Stimulated activated memory B cell treated with anti-CD40 and anti-IgM and Interleukin-4, amounts not matched to agents 10 μg/mL and 1 μg/mL and 100 μg/mL, for 72 hours (primary cell): ENCODE results near the gene TSPYL2.

Source experiments
- ATAC-seq: fragments of 150-1000 bp; cut with Tn5 transposase; 2 replicates; pipeline ENCODE4 v1.10.0; 2021
- H3K27ac Mint-ChIP-seq: one replicate; pipeline ENCODE4 v1.8.0; 2022; ENCODE audit warnings: mild to moderate bottlenecking, mixed read lengths
- H3K27me3 Mint-ChIP-seq: one replicate; pipeline ENCODE4 v1.8.0; 2022; ENCODE audit warnings: mixed read lengths
- H3K36me3 Mint-ChIP-seq: one replicate; pipeline ENCODE4 v1.8.0; 2022; ENCODE audit warnings: mixed read lengths
- H3K4me1 Mint-ChIP-seq: one replicate; pipeline ENCODE4 v1.8.0; 2022; ENCODE audit warnings: mixed read lengths
- H3K4me3 Mint-ChIP-seq: one replicate; pipeline ENCODE4 v1.8.0; 2022; ENCODE audit warnings: mild to moderate bottlenecking, moderate library complexity, mixed read lengths
- H3K9me3 Mint-ChIP-seq: one replicate; pipeline ENCODE4 v1.8.0; 2022; ENCODE audit warnings: mixed read lengths

The TSPYL2 gene

GRCh38 chrX:53089224-53089842, 7.2 kb downstream of the TSPYL2 start:
- no peaks in the 10 kb centered on the region for H3K9me3 Mint-ChIP-seq
- H3K27ac Mint-ChIP-seq: peak overlapping the region; percentile 98
- peaks cover 33% of the 10 kb centered on the region for H3K4me1 Mint-ChIP-seq
- ATAC-seq: no peak
- peaks cover 27% of the 10 kb centered on the region for H3K36me3 Mint-ChIP-seq
- H3K4me3 Mint-ChIP-seq: peak overlapping the region; percentile 93
- H3K27me3 Mint-ChIP-seq: no peaks in the 10 kb centered on the region

GRCh38 chrX:53089925-53090324, 7.8 kb downstream of the TSPYL2 start:
- peaks cover 32% of the 10 kb centered on the region for H3K4me1 Mint-ChIP-seq
- no peaks in the 10 kb centered on the region for H3K9me3 Mint-ChIP-seq
- no peak for ATAC-seq
- peaks cover 22% of the 10 kb centered on the region for H3K36me3 Mint-ChIP-seq
- no peaks in the 10 kb centered on the region for H3K27me3 Mint-ChIP-seq
- no peak overlapping the region for H3K27ac Mint-ChIP-seq
- no peak overlapping the region for H3K4me3 Mint-ChIP-seq

GRCh38 chrX:53091354-53091753, 9.2 kb downstream of the TSPYL2 start:
- Mint-ChIP-seq H3K36me3 (peaks cover 9% of the 10 kb centered on the region), H3K9me3 (no peaks in the 10 kb centered on the region), H3K4me3 (no peak overlapping the region), H3K27me3 (no peaks in the 10 kb centered on the region), H3K27ac (no peak overlapping the region), H3K4me1 (peaks cover 25% of the 10 kb centered on the region)
- no peak for ATAC-seq

- peak; percentile 81 for ATAC-seq
- Mint-ChIP-seq H3K27ac (peak overlapping the region; percentile 88), H3K36me3 (peaks cover 4% of the 10 kb centered on the region), H3K4me1 (peaks cover 18% of the 10 kb centered on the region), H3K4me3 (peak overlapping the region; percentile 90), H3K27me3 (no peaks in the 10 kb centered on the region), H3K9me3 (no peaks in the 10 kb centered on the region)
Measured at GRCh38 chrX:53093177-53093655, 11.0 kb downstream of the TSPYL2 start.

GRCh38 chrX:53093748-53094581, 11.8 kb downstream of the TSPYL2 start, which contains the start of gene KANTR:
Gene KANTR, plus strand, starts transcription at chrX:53094142. Its CDS starts 30,131 bp downstream, at chrX:53124273.
- Mint-ChIP-seq H3K4me1 (peaks cover 11% of the 10 kb centered on the region), H3K4me3 (peak within 1 kb of the TSS; percentile 90), H3K27me3 (no peaks in the 10 kb centered on the region), H3K27ac (peak within 1 kb of the TSS; percentile 88), H3K9me3 (no peaks in the 10 kb centered on the region), H3K36me3 (no peaks in the 10 kb centered on the region)
- peak; percentile 96 for ATAC-seq

GRCh38 chrX:53094582-53094905, 12.4 kb downstream of the TSPYL2 start:
- Mint-ChIP-seq H3K36me3 (no peaks in the 10 kb centered on the region), H3K27me3 (no peaks in the 10 kb centered on the region)

GRCh38 chrX:53095796-53096195, 13.6 kb downstream of the TSPYL2 start:
- Mint-ChIP-seq H3K36me3 (no peaks in the 10 kb centered on the region), H3K9me3 (no peaks in the 10 kb centered on the region), H3K27me3 (no peaks in the 10 kb centered on the region), H3K4me1 (peaks cover 9% of the 10 kb centered on the region), H3K27ac (no peak overlapping the region), H3K4me3 (no peak overlapping the region)
- no peak for ATAC-seq

More at GRCh38 chrX:53094582-53094905, 12.4 kb downstream of the TSPYL2 start:
- no peak for ATAC-seq
- Mint-ChIP-seq H3K4me3 (peak overlapping the region; percentile 90), H3K4me1 (peaks cover 9% of the 10 kb centered on the region), H3K27ac (peak overlapping the region; percentile 88), H3K9me3 (no peaks in the 10 kb centered on the region)

GRCh38 chrX:53114864-53115549, 32.8 kb downstream of the TSPYL2 start:
- no peak for ATAC-seq
- H3K27ac Mint-ChIP-seq: no peak overlapping the region
- peaks cover 12% of the 10 kb centered on the region for H3K36me3 Mint-ChIP-seq
- peaks cover 14% of the 10 kb centered on the region for H3K4me1 Mint-ChIP-seq
- no peak overlapping the region for H3K4me3 Mint-ChIP-seq
- H3K27me3 Mint-ChIP-seq: no peaks in the 10 kb centered on the region
- H3K9me3 Mint-ChIP-seq: no peaks in the 10 kb centered on the region

GRCh38 chrX:53115550-53115874, 33.3 kb downstream of the TSPYL2 start:
- Mint-ChIP-seq H3K4me3 (no peak overlapping the region), H3K27ac (peak overlapping the region; percentile 27), H3K4me1 (peaks cover 14% of the 10 kb centered on the region), H3K36me3 (peaks cover 12% of the 10 kb centered on the region), H3K27me3 (no peaks in the 10 kb centered on the region), H3K9me3 (no peaks in the 10 kb centered on the region)
- ATAC-seq: no peak

GRCh38 chrX:53116101-53116500, 33.9 kb downstream of the TSPYL2 start:
- Mint-ChIP-seq H3K27ac (peak overlapping the region; percentile 27), H3K4me3 (no peak overlapping the region), H3K27me3 (no peaks in the 10 kb centered on the region), H3K9me3 (no peaks in the 10 kb centered on the region), H3K36me3 (peaks cover 12% of the 10 kb centered on the region), H3K4me1 (peaks cover 14% of the 10 kb centered on the region)
- ATAC-seq: no peak

- Mint-ChIP-seq H3K4me1 (peaks cover 14% of the 10 kb centered on the region), H3K27ac (no peak overlapping the region), H3K9me3 (peaks cover 6% of the 10 kb centered on the region), H3K4me3 (no peak overlapping the region), H3K36me3 (peaks cover 26% of the 10 kb centered on the region), H3K27me3 (no peaks in the 10 kb centered on the region)
- ATAC-seq: no peak
Measured at GRCh38 chrX:53122013-53122412, 39.8 kb downstream of the TSPYL2 start.

GRCh38 chrX:53125506-53125905, 43.3 kb downstream of the TSPYL2 start:
- Mint-ChIP-seq H3K4me3 (no peak overlapping the region), H3K27ac (no peak overlapping the region), H3K36me3 (peaks cover 28% of the 10 kb centered on the region), H3K9me3 (peaks cover 6% of the 10 kb centered on the region), H3K27me3 (no peaks in the 10 kb centered on the region), H3K4me1 (peaks cover 16% of the 10 kb centered on the region)
- no peak for ATAC-seq

GRCh38 chrX:53126377-53126776, 44.2 kb downstream of the TSPYL2 start:
- no peak for ATAC-seq
- H3K9me3 Mint-ChIP-seq: peaks cover 6% of the 10 kb centered on the region
- peaks cover 28% of the 10 kb centered on the region for H3K36me3 Mint-ChIP-seq
- peaks cover 16% of the 10 kb centered on the region for H3K4me1 Mint-ChIP-seq
- H3K27me3 Mint-ChIP-seq: no peaks in the 10 kb centered on the region
- no peak overlapping the region for H3K27ac Mint-ChIP-seq
- H3K4me3 Mint-ChIP-seq: no peak overlapping the region

- H3K27me3 Mint-ChIP-seq: no peaks in the 10 kb centered on the region
- H3K36me3 Mint-ChIP-seq: peaks cover 37% of the 10 kb centered on the region
- peaks cover 6% of the 10 kb centered on the region for H3K9me3 Mint-ChIP-seq
- H3K4me1 Mint-ChIP-seq: peaks cover 16% of the 10 kb centered on the region
- no peak overlapping the region for H3K27ac Mint-ChIP-seq
- no peak overlapping the region for H3K4me3 Mint-ChIP-seq
- ATAC-seq: no peak
Measured at GRCh38 chrX:53128097-53128749, 46.1 kb downstream of the TSPYL2 start.

- Mint-ChIP-seq H3K27ac (no peak overlapping the region), H3K27me3 (no peaks in the 10 kb centered on the region), H3K36me3 (peaks cover 32% of the 10 kb centered on the region), H3K9me3 (no peaks in the 10 kb centered on the region), H3K4me3 (no peak overlapping the region), H3K4me1 (no peaks in the 10 kb centered on the region)
- ATAC-seq: no peak
Measured at GRCh38 chrX:53133400-53133799, 51.2 kb downstream of the TSPYL2 start.
